ENCODE data around the gene KIAA0408.

Gene KIAA0408

GRCh38 chr6:127475135-127475822 is 16.1 kb upstream of the KIAA0408 start:
- Mint-ChIP-seq H3K27ac (no peak overlapping the region), H3K4me1 (no peaks in the 10 kb centered on the region), H3K9me3 (no peaks in the 10 kb centered on the region), H3K4me3 (no peak overlapping the region), H3K36me3 (peaks cover 57% of the 10 kb centered on the region)
- ATAC-seq, result no peak
- DNase-seq (ENCODE audit: low spot score in 2 of 2), result no peak

- Mint-ChIP-seq H3K36me3 (peaks cover 36% of the 10 kb centered on the region), H3K9me3 (no peaks in the 10 kb centered on the region), H3K4me1 (no peaks in the 10 kb centered on the region), H3K27ac (no peak overlapping the region), H3K4me3 (no peak overlapping the region)
- no peak for DNase-seq (ENCODE audit: low spot score in 2 of 2)
- ATAC-seq, result no peak
Measured at GRCh38 chr6:127471379-127472255, 12.4 kb upstream of the KIAA0408 start.

- ATAC-seq, result no peak
- Mint-ChIP-seq H3K4me1 (no peaks in the 10 kb centered on the region), H3K27ac (no peak overlapping the region), H3K4me3 (no peak overlapping the region), H3K9me3 (no peaks in the 10 kb centered on the region), H3K36me3 (peaks cover 19% of the 10 kb centered on the region)
- no peak for DNase-seq (ENCODE audit: low spot score in 2 of 2)
Measured at GRCh38 chr6:127468936-127469335, 9.7 kb upstream of the KIAA0408 start.

GRCh38 chr6:127466416-127466815 is 7.2 kb upstream of the KIAA0408 start:
- Mint-ChIP-seq H3K4me1 (no peaks in the 10 kb centered on the region), H3K9me3 (no peaks in the 10 kb centered on the region), H3K4me3 (no peak overlapping the region), H3K36me3 (no peaks in the 10 kb centered on the region), H3K27ac (no peak overlapping the region)
- ATAC-seq (no peak), DNase-seq (ENCODE audit: low spot score in 2 of 2) (no peak)

GRCh38 chr6:127464881-127465459 is 5.8 kb upstream of the KIAA0408 start:
- H3K36me3 Mint-ChIP-seq, result no peaks in the 10 kb centered on the region
- H3K9me3 Mint-ChIP-seq, result no peaks in the 10 kb centered on the region
- H3K4me1 Mint-ChIP-seq, result no peaks in the 10 kb centered on the region
- ATAC-seq (peak; percentile 84), DNase-seq (ENCODE audit: low spot score in 2 of 2) (peak; percentile 47 to 72)
- no peak overlapping the region for H3K4me3 Mint-ChIP-seq
- no peak overlapping the region for H3K27ac Mint-ChIP-seq

GRCh38 chr6:127464161-127464880 is 5.1 kb upstream of the KIAA0408 start:
- Mint-ChIP-seq H3K4me3 (no peak overlapping the region), H3K4me1 (no peaks in the 10 kb centered on the region), H3K9me3 (no peaks in the 10 kb centered on the region), H3K36me3 (no peaks in the 10 kb centered on the region), H3K27ac (no peak overlapping the region)
- DNase-seq (ENCODE audit: low spot score in 2 of 2) (no peak), ATAC-seq (no peak)

- no peaks in the 10 kb centered on the region for H3K4me1 Mint-ChIP-seq
- no peak for DNase-seq (ENCODE audit: low spot score in 2 of 2)
- H3K4me3 Mint-ChIP-seq, result no peak overlapping the region
- ATAC-seq, result no peak
- no peaks in the 10 kb centered on the region for H3K36me3 Mint-ChIP-seq
- no peak overlapping the region for H3K27ac Mint-ChIP-seq
- no peaks in the 10 kb centered on the region for H3K9me3 Mint-ChIP-seq
Measured at GRCh38 chr6:127463056-127463455, 3.9 kb upstream of the KIAA0408 start.

- Mint-ChIP-seq H3K9me3 (no peaks in the 10 kb centered on the region), H3K36me3 (no peaks in the 10 kb centered on the region)
- no peak for DNase-seq (ENCODE audit: low spot score in 2 of 2)
Measured at GRCh38 chr6:127462376-127462775, 3.2 kb upstream of the KIAA0408 start.

GRCh38 chr6:127460465-127460864 is 1.3 kb upstream of the KIAA0408 start:
- Mint-ChIP-seq H3K4me3 (no peak overlapping the region), H3K4me1 (no peaks in the 10 kb centered on the region), H3K9me3 (no peaks in the 10 kb centered on the region), H3K27ac (peak overlapping the region; percentile 48), H3K36me3 (peaks cover 8% of the 10 kb centered on the region)
- ATAC-seq, result no peak
- no peak for DNase-seq (ENCODE audit: low spot score in 2 of 2)

More at GRCh38 chr6:127462376-127462775, 3.2 kb upstream of the KIAA0408 start:
- H3K27ac Mint-ChIP-seq, result no peak overlapping the region
- H3K4me1 Mint-ChIP-seq, result no peaks in the 10 kb centered on the region
- H3K4me3 Mint-ChIP-seq, result no peak overlapping the region
- no peak for ATAC-seq

GRCh38 chr6:127458817-127459216 is 372 bp downstream of the KIAA0408 start:
- Mint-ChIP-seq H3K36me3 (peaks cover 8% of the 10 kb centered on the region), H3K9me3 (no peaks in the 10 kb centered on the region), H3K4me3 (no peak overlapping the region), H3K4me1 (no peaks in the 10 kb centered on the region), H3K27ac (no peak overlapping the region)
- ATAC-seq, result no peak
- no peak for DNase-seq (ENCODE audit: low spot score in 2 of 2)

- Mint-ChIP-seq H3K4me3 (no peak overlapping the region), H3K27ac (no peak overlapping the region), H3K36me3 (peaks cover 8% of the 10 kb centered on the region), H3K9me3 (no peaks in the 10 kb centered on the region), H3K4me1 (no peaks in the 10 kb centered on the region)
- DNase-seq (ENCODE audit: low spot score in 2 of 2), result no peak
- no peak for ATAC-seq
Measured at GRCh38 chr6:127458222-127458621, 967 bp downstream of the KIAA0408 start.

- H3K27ac Mint-ChIP-seq, result no peak overlapping the region
- ATAC-seq (no peak), DNase-seq (ENCODE audit: low spot score in 2 of 2) (no peak)
- H3K4me3 Mint-ChIP-seq, result no peak overlapping the region
- no peaks in the 10 kb centered on the region for H3K9me3 Mint-ChIP-seq
- no peaks in the 10 kb centered on the region for H3K4me1 Mint-ChIP-seq
- H3K36me3 Mint-ChIP-seq, result peaks cover 8% of the 10 kb centered on the region
Measured at GRCh38 chr6:127457456-127458064, 1.6 kb downstream of the KIAA0408 start.

- DNase-seq (ENCODE audit: low spot score in 2 of 2) (no peak), ATAC-seq (no peak)
- H3K36me3 Mint-ChIP-seq, result peaks cover 8% of the 10 kb centered on the region
- no peak overlapping the region for H3K4me3 Mint-ChIP-seq
- no peaks in the 10 kb centered on the region for H3K9me3 Mint-ChIP-seq
- H3K27ac Mint-ChIP-seq, result no peak overlapping the region
- H3K4me1 Mint-ChIP-seq, result no peaks in the 10 kb centered on the region
Measured at GRCh38 chr6:127456465-127456864, 2.7 kb downstream of the KIAA0408 start.

- no peak for DNase-seq (ENCODE audit: low spot score in 2 of 2)
- H3K4me3 Mint-ChIP-seq, result no peak overlapping the region
- H3K9me3 Mint-ChIP-seq, result no peaks in the 10 kb centered on the region
- ATAC-seq, result no peak
- no peaks in the 10 kb centered on the region for H3K4me1 Mint-ChIP-seq
- H3K27ac Mint-ChIP-seq, result no peak overlapping the region
- peaks cover 22% of the 10 kb centered on the region for H3K36me3 Mint-ChIP-seq
Measured at GRCh38 chr6:127453845-127454619, 5.2 kb downstream of the KIAA0408 start.
